ENCODE data around the gene ERICH3. TPM values are rescaled to one million over a fixed set of nuclear protein-coding genes. Genes with fewer than 3 reads are reported as not detected.

The ERICH3 gene
- total and polyA plus RNA-seq, 2 experiments from 2014 or later = 0.47 TPM; not detected in 1

GRCh38 chr1:74528123-74528522 lies 145.5 kb downstream of the ERICH3 start:
- TF ChIP-seq CTCF (IDR thresholded peaks at IDR 0.05; ENCODE audit: poor library complexity) (no peak), EZH2phosphoT487 (IDR thresholded peaks at IDR 0.05; ENCODE audit: low read depth, severe bottlenecking, unreplicated experiment) (no peak), EZH2 (IDR thresholded peaks at IDR 0.05; ENCODE audit: borderline replicate concordance) (no peak)
- 97% methylated on average over 4 of the region's 4 CpGs for WGBS (ENCODE audit: low lambda C conversion rate, missing lambda C conversion rate)
- DNase-seq (ENCODE audit: low spot score) = no peak
- no peaks in the 10 kb centered on the region for H4K20me1 ChIP-seq (ENCODE audit: insufficient read depth, poor library complexity, severe bottlenecking)
- H3K27me3 ChIP-seq = no peaks in the 10 kb centered on the region
- no peak overlapping the region for H3K4me3 ChIP-seq
- no peaks in the 10 kb centered on the region for H3K9me2 ChIP-seq (replicated peaks; ENCODE audit: insufficient read depth)
- H3K27ac ChIP-seq = no peak overlapping the region
- H3K79me2 ChIP-seq = no peaks in the 10 kb centered on the region
- no peaks in the 10 kb centered on the region for H3K36me3 ChIP-seq (replicated peaks; ENCODE audit: insufficient read depth, low read depth)
- no peaks in the 10 kb centered on the region for H3K4me1 ChIP-seq (ENCODE audit: insufficient read depth)
- H2AFZ ChIP-seq = no peak overlapping the region
- H3K9me3 ChIP-seq (ENCODE audit: low read depth) = no peaks in the 10 kb centered on the region
- H3K4me2 ChIP-seq = no peak overlapping the region

- WGBS (ENCODE audit: low lambda C conversion rate, missing lambda C conversion rate) = 10% methylated on average over 2 of the region's 2 CpGs
- peak overlapping the region; percentile 53 for H3K4me2 ChIP-seq
- H2AFZ ChIP-seq = no peak overlapping the region
- no peak for DNase-seq (ENCODE audit: low spot score)
- H3K36me3 ChIP-seq (replicated peaks; ENCODE audit: insufficient read depth, low read depth) = no peaks in the 10 kb centered on the region
- H3K9me2 ChIP-seq (replicated peaks; ENCODE audit: insufficient read depth) = no peaks in the 10 kb centered on the region
- TF ChIP-seq EZH2 (IDR thresholded peaks at IDR 0.05; ENCODE audit: borderline replicate concordance) (no peak), CTCF (IDR thresholded peaks at IDR 0.05; ENCODE audit: poor library complexity) (no peak), EZH2phosphoT487 (IDR thresholded peaks at IDR 0.05; ENCODE audit: low read depth, severe bottlenecking, unreplicated experiment) (no peak)
- no peaks in the 10 kb centered on the region for H3K9me3 ChIP-seq (ENCODE audit: low read depth)
- H3K79me2 ChIP-seq = no peaks in the 10 kb centered on the region
- H4K20me1 ChIP-seq (ENCODE audit: insufficient read depth, poor library complexity, severe bottlenecking) = no peaks in the 10 kb centered on the region
- no peaks in the 10 kb centered on the region for H3K4me1 ChIP-seq (ENCODE audit: insufficient read depth)
- H3K4me3 ChIP-seq = no peak overlapping the region
- H3K27ac ChIP-seq = peak overlapping the region; percentile 27
- no peaks in the 10 kb centered on the region for H3K27me3 ChIP-seq
Observed at GRCh38 chr1:74526708-74527107, 146.9 kb downstream of the ERICH3 start.

- H3K9me2 ChIP-seq (replicated peaks; ENCODE audit: insufficient read depth) = no peaks in the 10 kb centered on the region
- H2AFZ ChIP-seq = no peak overlapping the region
- H3K4me2 ChIP-seq = no peak overlapping the region
- DNase-seq (ENCODE audit: low spot score) = no peak
- H3K4me1 ChIP-seq (ENCODE audit: insufficient read depth) = no peaks in the 10 kb centered on the region
- no peak overlapping the region for H3K27ac ChIP-seq
- TF ChIP-seq EZH2 (IDR thresholded peaks at IDR 0.05; ENCODE audit: borderline replicate concordance) = no peak
- TF ChIP-seq CTCF (IDR thresholded peaks at IDR 0.05; ENCODE audit: poor library complexity) = no peak
- no peak for TF ChIP-seq EZH2phosphoT487 (IDR thresholded peaks at IDR 0.05; ENCODE audit: low read depth, severe bottlenecking, unreplicated experiment)
- no peaks in the 10 kb centered on the region for H4K20me1 ChIP-seq (ENCODE audit: insufficient read depth, poor library complexity, severe bottlenecking)
- no peaks in the 10 kb centered on the region for H3K27me3 ChIP-seq
- H3K36me3 ChIP-seq (replicated peaks; ENCODE audit: insufficient read depth, low read depth) = no peaks in the 10 kb centered on the region
- no peaks in the 10 kb centered on the region for H3K79me2 ChIP-seq
- H3K9me3 ChIP-seq (ENCODE audit: low read depth) = no peaks in the 10 kb centered on the region
- 91% methylated on average over 2 of the region's 2 CpGs for WGBS (ENCODE audit: low lambda C conversion rate, missing lambda C conversion rate)
- no peak overlapping the region for H3K4me3 ChIP-seq
Observed at GRCh38 chr1:74523873-74524480, 149.6 kb downstream of the ERICH3 start.
